A673 (cell line): ENCODE measurements around the gene THOC7.

ENCODE experiments used
- CTCF ChIP-seq: fragments of 300-800, 200-600 bp; sonication (generic); conservative IDR thresholded peaks from 2 replicates; pipeline ENCODE4 v1.5.1; 2017; ENCODE audit warnings: low read depth, mild to moderate bottlenecking, antibody characterized with exemption, low read length, moderate library complexity, mixed read lengths
- EZH2 ChIP-seq: fragments of 200-600 bp; sonication (generic); IDR thresholded peaks from 2 replicates; pipeline ENCODE4 v1.6.1; 2017; ENCODE audit warnings: borderline replicate concordance, low read depth, mild to moderate bottlenecking, mixed read lengths, antibody characterized with exemption, low read length; ENCODE audit not compliant: poor library complexity, severe bottlenecking

- no peak for TF ChIP-seq EZH2
- no peak for TF ChIP-seq CTCF
These were observed 47.9 kb upstream of the THOC7 start for GRCh38 chr3:63911509-63911872.
